ENCODE data around the gene KLHL8. TPM values are rescaled to one million over a fixed set of nuclear protein-coding genes. Genes with fewer than 3 reads are reported as not detected.

The KLHL8 gene
- total and polyA plus RNA-seq, 8 donors, result 2.1 to 107 (median 12.3) TPM

DNA sequence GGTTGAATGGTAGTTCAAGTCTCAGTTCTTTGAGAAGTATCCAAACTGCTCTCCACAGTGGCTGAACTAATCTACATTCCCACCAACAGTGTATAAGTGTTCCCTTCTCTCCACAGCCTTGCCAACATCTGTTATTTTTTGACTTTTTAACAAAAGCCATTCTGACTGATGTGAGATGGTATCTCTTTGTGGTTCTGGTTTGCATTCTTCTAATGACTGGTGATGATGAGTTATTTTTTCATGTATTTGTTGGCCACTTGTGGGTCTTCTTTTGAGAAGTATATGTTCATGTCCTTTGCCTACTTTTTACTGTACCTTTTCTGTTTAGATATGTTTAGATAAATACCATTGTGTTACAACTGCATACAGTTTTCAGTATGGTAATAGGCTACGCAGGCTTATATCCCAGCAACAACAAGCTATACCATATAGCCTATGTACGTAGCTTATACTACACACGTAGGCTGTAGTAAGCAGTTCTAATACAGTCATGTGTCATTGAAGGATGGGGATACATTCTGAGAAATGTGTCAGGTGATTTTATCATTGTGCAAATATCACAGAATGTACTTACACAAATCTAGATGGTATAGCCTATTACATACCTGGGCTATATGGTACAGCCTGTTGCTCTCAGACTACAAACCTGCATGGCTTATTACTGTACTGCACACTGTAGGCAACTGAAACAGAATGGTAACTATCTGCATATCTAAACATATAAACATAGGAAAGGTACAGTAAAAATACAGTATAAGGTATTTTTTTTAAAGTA lies 28.1 kb downstream of the KLHL8 start:
- DNase-seq, result no peak

DNA sequence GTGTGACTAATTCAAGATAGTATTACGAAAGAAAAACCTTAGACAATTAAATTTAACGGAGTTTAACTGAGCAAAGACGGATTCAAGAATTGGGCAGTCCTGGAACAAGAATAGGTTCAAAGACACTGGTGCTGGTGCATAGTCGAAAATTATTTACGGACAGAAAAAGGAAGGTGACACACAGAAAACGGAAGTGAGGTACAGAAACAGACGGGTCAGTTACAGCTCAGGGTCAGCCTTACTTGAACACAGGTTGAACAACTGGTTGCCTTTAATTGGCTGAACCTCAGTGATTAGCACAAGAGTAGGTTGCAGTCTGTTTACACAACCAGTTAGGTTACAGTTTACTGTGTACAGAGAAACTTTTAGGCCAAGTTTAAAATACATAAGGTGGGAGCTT lies 31.5 kb downstream of the KLHL8 start:
- Histone ChIP-seq H3K36me3 (peaks cover 0 to 4% (median 0%) of the 10 kb centered on the region in 4 donors), H3K4me1 (peaks cover 0 to 6% (median 2%) of the 10 kb centered on the region in 4 donors), H3K27ac (no peak overlapping the region), H3K4me3 (no peak overlapping the region), H3K27me3 (no peaks in the 10 kb centered on the region), H3K9me3 (no peaks in the 10 kb centered on the region)
- no peak for DNase-seq
- intact Hi-C loops (cut with DNase I; ENCODE audit: low total_unique reads), result no loop called here
- TF ChIP-seq POLR2A (IDR thresholded peaks at IDR 0.05) (no peak), POLR2AphosphoS5 (IDR thresholded peaks at IDR 0.05) (no peak), EP300 (IDR thresholded peaks at IDR 0.05) (no peak)
- TF ChIP-seq, protein P1, sequence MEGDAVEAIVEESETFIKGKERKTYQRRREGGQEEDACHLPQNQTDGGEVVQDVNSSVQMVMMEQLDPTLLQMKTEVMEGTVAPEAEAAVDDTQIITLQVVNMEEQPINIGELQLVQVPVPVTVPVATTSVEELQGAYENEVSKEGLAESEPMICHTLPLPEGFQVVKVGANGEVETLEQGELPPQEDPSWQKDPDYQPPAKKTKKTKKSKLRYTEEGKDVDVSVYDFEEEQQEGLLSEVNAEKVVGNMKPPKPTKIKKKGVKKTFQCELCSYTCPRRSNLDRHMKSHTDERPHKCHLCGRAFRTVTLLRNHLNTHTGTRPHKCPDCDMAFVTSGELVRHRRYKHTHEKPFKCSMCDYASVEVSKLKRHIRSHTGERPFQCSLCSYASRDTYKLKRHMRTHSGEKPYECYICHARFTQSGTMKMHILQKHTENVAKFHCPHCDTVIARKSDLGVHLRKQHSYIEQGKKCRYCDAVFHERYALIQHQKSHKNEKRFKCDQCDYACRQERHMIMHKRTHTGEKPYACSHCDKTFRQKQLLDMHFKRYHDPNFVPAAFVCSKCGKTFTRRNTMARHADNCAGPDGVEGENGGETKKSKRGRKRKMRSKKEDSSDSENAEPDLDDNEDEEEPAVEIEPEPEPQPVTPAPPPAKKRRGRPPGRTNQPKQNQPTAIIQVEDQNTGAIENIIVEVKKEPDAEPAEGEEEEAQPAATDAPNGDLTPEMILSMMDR (IDR thresholded peaks at IDR 0.05), result no peak
- WGBS, 5 donors, result 88 to 97% (median 92%) methylated on average over 7 of the region's 7 CpGs

More for the DNA sequence above, 28.1 kb downstream of the KLHL8 start:
- H3K4me1 ChIP-seq, result peaks cover 0 to 13% (median 5%) of the 10 kb centered on the region in 4 donors
- no peaks in the 10 kb centered on the region for H3K27me3 ChIP-seq
- no peaks in the 10 kb centered on the region for H3K9me3 ChIP-seq
- intact Hi-C loops (cut with DNase I; ENCODE audit: low total_unique reads), result no loop called here
- 94 to 99% (median 96%) methylated on average over 3 of the region's 3 CpGs for WGBS, 5 donors
- no peak overlapping the region for H3K4me3 ChIP-seq
- no peak overlapping the region for H3K27ac ChIP-seq
- no peak for TF ChIP-seq EP300 (IDR thresholded peaks at IDR 0.05)
- TF ChIP-seq POLR2AphosphoS5 (IDR thresholded peaks at IDR 0.05), result no peak
- TF ChIP-seq, protein P1 (IDR thresholded peaks at IDR 0.05), result no peak
- TF ChIP-seq POLR2A (IDR thresholded peaks at IDR 0.05), result no peak
- H3K36me3 ChIP-seq, result peaks cover 0 to 4% (median 0%) of the 10 kb centered on the region in 4 donors

DNA sequence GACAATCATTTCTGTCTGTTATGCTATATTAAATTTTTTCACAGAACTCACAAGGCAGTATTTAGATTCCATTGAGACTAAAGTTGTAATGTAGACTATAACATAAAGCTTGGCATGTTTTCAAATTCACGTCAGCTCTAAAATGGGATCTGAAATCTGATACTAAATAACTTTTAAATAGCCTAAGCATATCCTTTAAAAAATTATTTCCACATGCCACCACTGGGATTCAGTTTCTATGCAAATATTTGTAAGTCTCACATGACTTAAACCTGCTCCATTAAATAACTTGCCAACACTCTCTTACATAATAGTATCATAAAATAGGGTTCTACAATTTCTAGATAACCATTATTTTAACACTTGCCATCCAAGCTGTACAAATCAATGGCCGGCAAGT lies 32.4 kb downstream of the KLHL8 start:
- Histone ChIP-seq H3K4me3 (no peak overlapping the region), H3K27me3 (no peaks in the 10 kb centered on the region), H3K9me3 (no peaks in the 10 kb centered on the region), H3K36me3 (peaks cover 0 to 4% (median 0%) of the 10 kb centered on the region in 4 donors), H3K4me1 (peaks cover 0 to 6% (median 2%) of the 10 kb centered on the region in 4 donors), H3K27ac (no peak overlapping the region)
- 26 to 49% (median 42%) methylated on average over 2 of the region's 2 CpGs for WGBS, 5 donors
- intact Hi-C loops (cut with DNase I; ENCODE audit: low total_unique reads), result no loop called here
- peak in 1 of 2 donors; percentile 53 for DNase-seq
- TF ChIP-seq, protein P1 (IDR thresholded peaks at IDR 0.05), result no peak
- TF ChIP-seq POLR2AphosphoS5 (IDR thresholded peaks at IDR 0.05) (no peak), POLR2A (IDR thresholded peaks at IDR 0.05) (no peak), EP300 (IDR thresholded peaks at IDR 0.05) (no peak)

DNA sequence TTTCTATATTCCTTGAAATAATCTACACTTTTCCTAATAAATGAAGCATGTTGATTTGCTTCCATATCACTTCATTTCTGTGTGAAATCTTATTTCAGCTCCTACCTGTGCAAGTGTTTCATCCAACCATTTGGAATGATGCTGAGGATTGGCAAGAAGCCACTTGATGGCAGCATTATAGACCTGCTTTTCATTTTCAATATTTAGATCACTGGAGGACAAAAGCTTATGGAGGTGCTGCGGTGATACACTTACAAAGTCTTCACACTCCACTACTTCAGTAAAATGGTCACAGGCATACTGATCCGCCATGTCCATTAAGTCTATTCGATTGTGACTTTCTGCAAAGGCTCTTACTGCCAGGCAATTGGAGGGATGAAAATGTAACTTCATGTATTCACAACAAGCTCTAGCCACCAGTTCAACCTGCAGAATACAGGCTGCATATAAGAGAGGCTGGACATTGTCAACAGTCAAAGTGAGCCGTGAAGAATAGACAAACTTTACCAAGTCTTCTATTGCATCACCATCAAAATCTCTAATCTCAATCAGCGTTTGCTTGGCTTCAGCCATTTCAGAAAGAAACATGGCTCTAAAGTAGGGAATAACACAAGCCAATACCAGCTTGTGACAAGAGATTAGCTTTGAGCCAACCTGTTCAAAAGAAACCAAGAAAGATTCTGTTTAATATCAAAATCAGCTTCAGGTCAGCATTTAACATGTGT lies 35.1 kb downstream of the KLHL8 start:
- intact Hi-C loops (cut with DNase I; ENCODE audit: low total_unique reads), result no loop called here
- Histone ChIP-seq H3K4me3 (no peak overlapping the region), H3K27ac (no peak overlapping the region), H3K9me3 (no peaks in the 10 kb centered on the region), H3K27me3 (no peaks in the 10 kb centered on the region), H3K4me1 (peaks cover 0 to 6% (median 2%) of the 10 kb centered on the region in 4 donors), H3K36me3 (no peaks in the 10 kb centered on the region)
- TF ChIP-seq, protein P1 (IDR thresholded peaks at IDR 0.05), result no peak
- no peak for TF ChIP-seq EP300 (IDR thresholded peaks at IDR 0.05)
- no peak for TF ChIP-seq POLR2AphosphoS5 (IDR thresholded peaks at IDR 0.05)
- TF ChIP-seq POLR2A (IDR thresholded peaks at IDR 0.05), result no peak
- DNase-seq, result no peak
- 79 to 91% (median 87%) methylated on average over 5 of the region's 5 CpGs for WGBS, 5 donors

Data from stomach (tissue), 9 donors.